GM12891 (cell line): ENCODE data around the gene SCNN1B.

Experiments
- PAX5 ChIP-seq: IDR thresholded peaks from 2 replicates; pipeline ENCODE4 v1.6.1; 2011; ENCODE audit warnings: low read length, moderate library complexity, mild to moderate bottlenecking; ENCODE audit not compliant: insufficient read depth, severe bottlenecking
- POLR2A ChIP-seq: IDR thresholded peaks from 2 replicates; pipeline ENCODE4 v1.6.1; 2011; ENCODE audit warnings: low read depth, low read length, control low read depth
- POLR2AphosphoS5 ChIP-seq: IDR thresholded peaks from 2 replicates; pipeline ENCODE4 v1.6.1; 2011; ENCODE audit warnings: low read depth, low read length, control low read depth
- POU2F2 ChIP-seq: IDR thresholded peaks from 2 replicates; pipeline ENCODE4 v1.6.1; 2011; ENCODE audit warnings: low read depth, mild to moderate bottlenecking, control low read depth, low read length, moderate library complexity
- TAF1 ChIP-seq: IDR thresholded peaks from 2 replicates; pipeline ENCODE4 v1.6.1; 2011; ENCODE audit warnings: low read depth, low read length, control low read depth

- no peak for TF ChIP-seq TAF1
- no peak for TF ChIP-seq POLR2A
- TF ChIP-seq POLR2AphosphoS5, result no peak
- TF ChIP-seq PAX5, result no peak
- TF ChIP-seq POU2F2, result no peak
Measured at GRCh38 chr16:23373436-23374219, 71.5 kb downstream of the SCNN1B start.
